Endothelial cell of umbilical vein (primary cell): ENCODE data around the gene YEATS4. TPM values are rescaled to one million over a fixed set of nuclear protein-coding genes. Genes with fewer than 3 reads are reported as not detected.

Experiments
- BruUV-seq: library from RNA; stranded (reverse); fragments of 400-500 nt; replicated peaks from 2 replicates; lab custom pipeline; 2021; lab: Mats Ljungman, UMichigan
- CTCF ChIA-PET: fragments of 300-600, 350-600 bp; sonication (Branson Sonifier 250); formaldehyde crosslinking; loops from one replicate; lab custom pipeline; 2021; ENCODE audit warnings: antibody characterized with exemption, inconsistent platforms; lab: Charles Lee
- POLR2A ChIA-PET: fragments of 300-600, 350-600 bp; sonication (Branson Sonifier 250); formaldehyde crosslinking; loops from one replicate; lab custom pipeline; 2021; ENCODE audit warnings: antibody characterized with exemption, inconsistent platforms; lab: Charles Lee
- DNase-seq: peaks from one replicate; pipeline ENCODE4 v3.0.0-alpha.2; 2011; ENCODE audit warnings: low read depth, low spot score
- FAIRE-seq: peaks from 2 replicates; lab custom pipeline; 2011; peaks lifted over from hg19 to GRCh38; lab: Jason Lieb, UNC
- H2AFZ ChIP-seq: 2 replicates; pipeline ENCODE4 v1.6.0; 2012; ENCODE audit warnings: low read depth, low read length, control low read depth, inconsistent platforms
- H3K27ac ChIP-seq: 2 replicates; pipeline ENCODE4 v1.5.1; 2011; ENCODE audit warnings: low read depth, mild to moderate bottlenecking, control low read depth, low read length, moderate library complexity; ENCODE audit not compliant: insufficient read depth
- H3K27me3 ChIP-seq, 2 experiments: 2 replicates each; pipeline versions ENCODE4 v1.6.0 to v1.6.1; 2011; ENCODE audit warnings: low read length in 2 of 2, mixed read lengths in 1 of 2; ENCODE audit not compliant: control insufficient read depth in 2 of 2, insufficient read depth in 2 of 2
- H3K36me3 ChIP-seq, 2 experiments: 2 replicates in 1 of 2; 3 replicates in 1 of 2; pipeline ENCODE4 v1.5.1; 2011; ENCODE audit warnings: low read length in 2 of 2, mild to moderate bottlenecking in 1 of 2, moderate library complexity in 1 of 2; ENCODE audit not compliant: control insufficient read depth in 2 of 2, insufficient read depth in 2 of 2; ENCODE audit errors: extremely low read depth in 1 of 2
- H3K4me1 ChIP-seq: 3 replicates; pipeline ENCODE4 v1.5.1; 2011; ENCODE audit warnings: mild to moderate bottlenecking, low read length; ENCODE audit not compliant: control insufficient read depth, insufficient read depth; ENCODE audit errors: extremely low read depth
- H3K4me2 ChIP-seq: 2 replicates; pipeline ENCODE4 v1.6.1; 2011; ENCODE audit warnings: low read length, control low read depth, mixed read lengths; ENCODE audit not compliant: insufficient read depth
- H3K4me3 ChIP-seq, 3 experiments: fragments of 200-600 bp in 1 of 3; sonication (generic), shearing (Covaris generic) in 1 of 3; replicated peaks in 1 of 3; 2 replicates each; pipeline ENCODE4 v1.5.1; 2011 to 2016; ENCODE audit warnings: control low read depth in 3 of 3, low read length in 3 of 3, mild to moderate bottlenecking in 2 of 3, inconsistent platforms in 1 of 3, low read depth in 1 of 3, moderate library complexity in 1 of 3; ENCODE audit not compliant: insufficient read depth in 1 of 3
- H3K79me2 ChIP-seq: 2 replicates; pipeline ENCODE4 v1.6.0; 2012; ENCODE audit warnings: low read length, inconsistent platforms; ENCODE audit not compliant: control insufficient read depth, insufficient read depth
- H3K9ac ChIP-seq: replicated peaks from 2 replicates; pipeline ENCODE3; 2011; ENCODE audit warnings: low read length, control low read depth; ENCODE audit not compliant: insufficient read depth; ENCODE audit errors: extremely low read depth
- H3K9me1 ChIP-seq: replicated peaks from 3 replicates; pipeline ENCODE4 v1.6.0; 2011; ENCODE audit warnings: mild to moderate bottlenecking, low read length; ENCODE audit not compliant: control insufficient read depth, insufficient read depth; ENCODE audit errors: extremely low read depth
- H3K9me3 ChIP-seq: replicated peaks from 2 replicates; pipeline ENCODE4 v1.5.1; 2012; ENCODE audit warnings: low read length, inconsistent platforms; ENCODE audit not compliant: control insufficient read depth, insufficient read depth
- H4K20me1 ChIP-seq: replicated peaks from 2 replicates; pipeline ENCODE3; 2011; ENCODE audit warnings: mild to moderate bottlenecking, low read length; ENCODE audit not compliant: control insufficient read depth, insufficient read depth; ENCODE audit errors: extremely low read depth
- EZH2 ChIP-seq: IDR thresholded peaks from 2 replicates; pipeline ENCODE4 v1.6.1; 2012; ENCODE audit warnings: borderline replicate concordance, low read depth, mild to moderate bottlenecking, moderate library complexity, low read length, inconsistent platforms; ENCODE audit not compliant: severe bottlenecking
- FOS ChIP-seq: IDR thresholded peaks from 2 replicates; pipeline ENCODE4 v1.6.1; 2011; ENCODE audit warnings: mild to moderate bottlenecking, low read length, moderate library complexity, borderline replicate concordance; ENCODE audit not compliant: insufficient read depth
- GATA2 ChIP-seq: IDR thresholded peaks from 2 replicates; pipeline ENCODE4 v1.7.0; 2011; ENCODE audit warnings: low read depth, mild to moderate bottlenecking, moderate library complexity, mixed read lengths, low read length; ENCODE audit not compliant: insufficient read length, insufficient read depth
- JUN ChIP-seq: IDR thresholded peaks from 2 replicates; pipeline ENCODE4 v1.6.1; 2011; ENCODE audit warnings: borderline replicate concordance, low read depth; ENCODE audit not compliant: insufficient read length, insufficient read depth
- MYC ChIP-seq: IDR thresholded peaks from one replicate; pipeline ENCODE4 v1.6.1; 2011; ENCODE audit warnings: mild to moderate bottlenecking, low read depth, low read length
- POLR2A ChIP-seq: IDR thresholded peaks from 2 replicates; pipeline ENCODE4 v1.6.1; 2012; ENCODE audit warnings: low read depth, mild to moderate bottlenecking, control low read depth, low read length
- POLR2AphosphoS5 ChIP-seq: IDR thresholded peaks from 2 replicates; pipeline ENCODE4 v1.6.1; 2012; ENCODE audit warnings: low read depth, mild to moderate bottlenecking, control low read depth, low read length, moderate library complexity; ENCODE audit not compliant: insufficient read depth
- dilution Hi-C: fragments of 300-500 bp; cut with MboI; formaldehyde crosslinking; loops from one replicate; pipeline ENCODE4 v1.15.0; 2019; ENCODE audit warnings: low sequenced_read_pairs; ENCODE audit not compliant: extremely low pct_ligation_motif_present
- intact Hi-C: fragments of 100-400 bp; cut with micrococcal nuclease; formaldehyde crosslinking; loops from one replicate; pipeline ENCODE4 v1.10.0; 2022
- polyA plus RNA-seq, 4 experiments: library from polyadenylated mRNA; depleted of rRNA in 3 of 4; stranded (reverse) in 3 of 4; unstranded in 1 of 4; fragments of >200 nt; gene quantifications; 2 replicates each; pipeline versions ENCODE4 v1.2.1 to v1.2.3, GENCODE V29; 2011 to 2012; ENCODE audit warnings: missing spikeins in 1 of 4
- total RNA-seq: library from RNA; stranded (reverse); gene quantifications from 2 replicates; pipeline ENCODE4 v1.2.3, GENCODE V29; 2021
- TF ChIP-seq, protein P1 (sequence below), 2 donors: IDR thresholded peaks; 1 replicate in 1 of 2; 2 replicates in 1 of 2; pipeline ENCODE4 v1.5.1; 2011; ENCODE audit warnings: low read length in 2 of 2, mild to moderate bottlenecking in 2 of 2, moderate library complexity in 2 of 2, control low read depth in 1 of 2, inconsistent platforms in 1 of 2, low read depth in 1 of 2; ENCODE audit not compliant: insufficient read depth in 1 of 2; ENCODE audit errors: extremely low read depth in 1 of 2
- TF ChIP-seq, protein P2 (sequence below): IDR thresholded peaks from 2 replicates; pipeline ENCODE4 v1.6.1; 2011; ENCODE audit not compliant: insufficient read depth, insufficient read length

Gene YEATS4
- total and polyA plus RNA-seq, 2 donors (not counting 3 experiments of a cell fraction or from before 2014, with no cell fraction given), result 13.6 to 16.7 TPM

DNA sequence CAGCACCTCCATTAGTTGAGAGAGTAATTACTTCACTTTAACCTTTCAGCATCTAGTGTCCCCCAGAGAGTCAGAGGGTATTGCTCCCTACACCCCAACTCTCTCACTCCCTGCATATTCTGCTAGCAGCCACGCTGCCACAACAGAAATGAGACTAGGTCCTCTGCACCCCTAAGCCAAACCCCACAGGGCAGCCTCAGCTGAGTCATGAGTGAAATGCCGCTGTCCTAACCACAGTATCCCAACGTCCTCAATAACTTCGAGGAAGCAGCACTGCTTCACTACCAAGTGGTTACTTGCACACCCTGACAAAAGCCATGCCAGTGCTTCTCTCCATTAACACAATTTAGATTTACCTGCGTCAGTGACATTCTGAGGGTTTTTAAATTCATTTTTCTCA is 18.2 kb upstream of the YEATS4 start:
- dilution Hi-C loops (no loop called here), intact Hi-C loops (no loop called here)
- BruUV-seq, result no TSS peak
- TF ChIP-seq, protein P1, sequence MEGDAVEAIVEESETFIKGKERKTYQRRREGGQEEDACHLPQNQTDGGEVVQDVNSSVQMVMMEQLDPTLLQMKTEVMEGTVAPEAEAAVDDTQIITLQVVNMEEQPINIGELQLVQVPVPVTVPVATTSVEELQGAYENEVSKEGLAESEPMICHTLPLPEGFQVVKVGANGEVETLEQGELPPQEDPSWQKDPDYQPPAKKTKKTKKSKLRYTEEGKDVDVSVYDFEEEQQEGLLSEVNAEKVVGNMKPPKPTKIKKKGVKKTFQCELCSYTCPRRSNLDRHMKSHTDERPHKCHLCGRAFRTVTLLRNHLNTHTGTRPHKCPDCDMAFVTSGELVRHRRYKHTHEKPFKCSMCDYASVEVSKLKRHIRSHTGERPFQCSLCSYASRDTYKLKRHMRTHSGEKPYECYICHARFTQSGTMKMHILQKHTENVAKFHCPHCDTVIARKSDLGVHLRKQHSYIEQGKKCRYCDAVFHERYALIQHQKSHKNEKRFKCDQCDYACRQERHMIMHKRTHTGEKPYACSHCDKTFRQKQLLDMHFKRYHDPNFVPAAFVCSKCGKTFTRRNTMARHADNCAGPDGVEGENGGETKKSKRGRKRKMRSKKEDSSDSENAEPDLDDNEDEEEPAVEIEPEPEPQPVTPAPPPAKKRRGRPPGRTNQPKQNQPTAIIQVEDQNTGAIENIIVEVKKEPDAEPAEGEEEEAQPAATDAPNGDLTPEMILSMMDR (IDR thresholded peaks at IDR 0.05; ENCODE audit: extremely low read depth in 1 of 2, insufficient read depth in 1 of 2, low read depth in 1 of 2, low read length in 2 of 2), result no peak
- TF ChIP-seq MYC (no peak), EZH2 (no peak), JUN (no peak), GATA2 (no peak), POLR2AphosphoS5 (no peak), FOS (no peak), POLR2A (no peak)
- TF ChIP-seq, protein P2, sequence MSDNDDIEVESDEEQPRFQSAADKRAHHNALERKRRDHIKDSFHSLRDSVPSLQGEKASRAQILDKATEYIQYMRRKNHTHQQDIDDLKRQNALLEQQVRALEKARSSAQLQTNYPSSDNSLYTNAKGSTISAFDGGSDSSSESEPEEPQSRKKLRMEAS, result no peak
- CTCF ChIA-PET, result interaction anchor here (1.5 kb wide), 1 partner anchor 298 kb away, joined by 5 read pairs; no protein-coding TSS in a partner anchor
- H3K27me3 ChIP-seq, result peaks cover 15 to 22% of the 10 kb centered on the region in 2 experiments
- FAIRE-seq, result no peak
- no peak overlapping the region for H3K4me2 ChIP-seq
- H4K20me1 ChIP-seq, result no peaks in the 10 kb centered on the region
- H3K9me1 ChIP-seq, result no peaks in the 10 kb centered on the region
- no peak overlapping the region for H2AFZ ChIP-seq
- POLR2A ChIA-PET, result no interaction called here
- no peaks in the 10 kb centered on the region for H3K36me3 ChIP-seq
- no peaks in the 10 kb centered on the region for H3K4me1 ChIP-seq
- H3K4me3 ChIP-seq, result no peak overlapping the region
- H3K9ac ChIP-seq, result no peak overlapping the region
- DNase-seq, result no peak
- H3K9me3 ChIP-seq, result no peaks in the 10 kb centered on the region
- no peaks in the 10 kb centered on the region for H3K79me2 ChIP-seq
- H3K27ac ChIP-seq, result no peak overlapping the region
